HepG2 (cell line): Measurements from ENCODE around the gene GPR37L1. TPM values are rescaled to one million over a fixed set of nuclear protein-coding genes. Genes with fewer than 3 reads are reported as not detected.

Experiments
- ARID2 ChIP-seq: sonication (generic); formaldehyde crosslinking; IDR thresholded peaks from 2 replicates; pipeline ENCODE4 v1.8.1; 2022; ENCODE audit warnings: mild to moderate bottlenecking, missing genetic modification reagents, borderline replicate concordance
- BCL6 ChIP-seq: IDR thresholded peaks from 2 replicates; pipeline ENCODE4 v1.6.1; 2016; ENCODE audit warnings: missing genetic modification reagents, missing compliant biosample characterization
- ELF3 ChIP-seq: IDR thresholded peaks from 2 replicates; pipeline ENCODE4 v1.6.1; 2016; ENCODE audit warnings: missing genetic modification reagents, missing compliant biosample characterization
- FOXA1 ChIP-seq, 2 experiments: fragments of 450-650 bp in 1 of 2; sonication (generic) in 1 of 2; formaldehyde crosslinking in 1 of 2; IDR thresholded peaks; 2 replicates each; pipeline versions ENCODE4 v1.4.0 to v1.6.1; 2016 to 2020; ENCODE audit warnings: missing genetic modification reagents in 1 of 2
- KAT8 ChIP-seq: IDR thresholded peaks from 2 replicates; pipeline ENCODE4 v1.6.1; 2016; ENCODE audit warnings: missing genetic modification reagents, missing compliant biosample characterization
- NCOA1 ChIP-seq: sonication (generic); formaldehyde crosslinking; IDR thresholded peaks from 2 replicates; pipeline ENCODE4 v1.9.0; 2021; ENCODE audit warnings: missing genetic modification reagents
- NFIC ChIP-seq: IDR thresholded peaks from 2 replicates; pipeline ENCODE4 v1.6.1; 2012; ENCODE audit warnings: mild to moderate bottlenecking, low read length, inconsistent platforms
- NRL ChIP-seq: sonication (generic); formaldehyde crosslinking; IDR thresholded peaks from 2 replicates; pipeline ENCODE4 v1.5.0; 2020; ENCODE audit warnings: missing genetic modification reagents, mild to moderate bottlenecking, moderate library complexity, borderline replicate concordance
- PAX8 ChIP-seq: sonication (generic); formaldehyde crosslinking; IDR thresholded peaks from 2 replicates; pipeline ENCODE4 v1.8.0; 2022; ENCODE audit warnings: mild to moderate bottlenecking, missing genetic modification reagents, borderline replicate concordance
- PHB2 ChIP-seq: fragments of 450-650 bp; IDR thresholded peaks from 2 replicates; pipeline ENCODE4 v1.6.1; 2018; ENCODE audit not compliant: partially characterized antibody
- PRDM15 ChIP-seq: sonication (generic); formaldehyde crosslinking; IDR thresholded peaks from 2 replicates; pipeline ENCODE4 v1.4.0; 2020; ENCODE audit warnings: missing genetic modification reagents
- SKI ChIP-seq: fragments of 450-650 bp; IDR thresholded peaks from one replicate; pipeline ENCODE4 v1.6.1; 2018; ENCODE audit warnings: mild to moderate bottlenecking; ENCODE audit not compliant: partially characterized antibody
- TRAFD1 ChIP-seq: sonication (generic); formaldehyde crosslinking; IDR thresholded peaks from 2 replicates; pipeline ENCODE4 v1.5.1; 2020; ENCODE audit warnings: missing genetic modification reagents, mild to moderate bottlenecking, borderline replicate concordance
- ZNF160 ChIP-seq: sonication (generic); formaldehyde crosslinking; IDR thresholded peaks from 2 replicates; pipeline ENCODE4 v1.8.0; 2022; ENCODE audit warnings: mild to moderate bottlenecking, inconsistent platforms, missing genetic modification reagents
- ZNF468 ChIP-seq: sonication (generic); formaldehyde crosslinking; IDR thresholded peaks from 2 replicates; pipeline ENCODE4 v1.8.0; 2022; ENCODE audit warnings: mild to moderate bottlenecking, moderate library complexity, missing genetic modification reagents
- ZNF850 ChIP-seq: sonication (generic); formaldehyde crosslinking; conservative IDR thresholded peaks from 2 replicates; pipeline ENCODE4 v1.9.0; 2021; ENCODE audit warnings: mild to moderate bottlenecking, missing genetic modification reagents
- polyA plus RNA-seq, 8 experiments: library from polyadenylated mRNA; depleted of rRNA in 3 of 8; stranded (reverse) in 7 of 8; unstranded in 1 of 8; fragments of >200 nt; fragmentation: Illumina TruSeq in 4 of 8; extraction: Trizol in 4 of 8; gene quantifications; 2 replicates each; pipeline versions ENCODE4 v1.2.1 to v1.2.3, GENCODE V29; 2011 to 2016; ENCODE audit warnings: low read depth in 4 of 8, missing spikeins in 1 of 8, mixed read lengths in 1 of 8; ENCODE audit not compliant: insufficient read depth in 1 of 8
- total RNA-seq, 5 experiments: library from RNA; depleted of rRNA; stranded (reverse); fragments of >200 nt; fragmentation: Illumina TruSeq; extraction: Trizol; gene quantifications; 2 replicates each; pipeline ENCODE4 v1.2.3, GENCODE V29; 2016; ENCODE audit warnings: low read depth in 1 of 5
- TF ChIP-seq, protein P1 (sequence below): sonication (generic); formaldehyde crosslinking; IDR thresholded peaks from 2 replicates; pipeline ENCODE4 v1.5.0; 2020; ENCODE audit warnings: mild to moderate bottlenecking, low read depth, missing genetic modification reagents, borderline replicate concordance
- TF ChIP-seq, protein P2 (sequence below), 2 experiments: sonication (generic) in 1 of 2; formaldehyde crosslinking in 1 of 2; IDR thresholded peaks; 2 replicates each; pipeline versions ENCODE4 v1.5.1 to v1.6.1; 2011 to 2020; ENCODE audit warnings: borderline replicate concordance in 1 of 2, low read depth in 1 of 2, low read length in 1 of 2, mild to moderate bottlenecking in 1 of 2, missing genetic modification reagents in 1 of 2, moderate library complexity in 1 of 2
- TF ChIP-seq, protein P3 (sequence below): sonication (generic); formaldehyde crosslinking; IDR thresholded peaks from 2 replicates; pipeline ENCODE4 v1.5.1; 2020; ENCODE audit warnings: missing genetic modification reagents, mild to moderate bottlenecking, borderline replicate concordance

GPR37L1 gene
- total and polyA plus RNA-seq, 2 of the 13 experiments (the other 11 are each of a cell fraction or from before 2014, with no cell fraction given), result 0.13 TPM; not detected in 1

GRCh38 chr1:202084791-202085681, 37.7 kb upstream of the GPR37L1 start (continued):
- TF ChIP-seq FOXA1 (IDR thresholded peaks at IDR 0.05), result no peak
- peak; percentile 18; the same call in 1 of the 2 replicates for TF ChIP-seq FOXA1 (CRISPR knock-in tag; IDR thresholded peaks at IDR 0.05)
- TF ChIP-seq PRDM15, result no peak
- TF ChIP-seq, protein P1, sequence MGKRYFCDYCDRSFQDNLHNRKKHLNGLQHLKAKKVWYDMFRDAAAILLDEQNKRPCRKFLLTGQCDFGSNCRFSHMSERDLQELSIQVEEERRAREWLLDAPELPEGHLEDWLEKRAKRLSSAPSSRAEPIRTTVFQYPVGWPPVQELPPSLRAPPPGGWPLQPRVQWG, result no peak
- TF ChIP-seq ARID2 (CRISPR knock-in tag), result no peak
- TF ChIP-seq, protein P2, sequence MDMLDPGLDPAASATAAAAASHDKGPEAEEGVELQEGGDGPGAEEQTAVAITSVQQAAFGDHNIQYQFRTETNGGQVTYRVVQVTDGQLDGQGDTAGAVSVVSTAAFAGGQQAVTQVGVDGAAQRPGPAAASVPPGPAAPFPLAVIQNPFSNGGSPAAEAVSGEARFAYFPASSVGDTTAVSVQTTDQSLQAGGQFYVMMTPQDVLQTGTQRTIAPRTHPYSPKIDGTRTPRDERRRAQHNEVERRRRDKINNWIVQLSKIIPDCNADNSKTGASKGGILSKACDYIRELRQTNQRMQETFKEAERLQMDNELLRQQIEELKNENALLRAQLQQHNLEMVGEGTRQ (IDR thresholded peaks at IDR 0.05; ENCODE audit: low read depth, low read length), result no peak
- TF ChIP-seq, protein P2 (CRISPR knock-in tag; IDR thresholded peaks at IDR 0.05; ENCODE audit: borderline replicate concordance), result no peak; the same call in 1 of the 2 replicates
- TF ChIP-seq ZNF850, result no peak
- TF ChIP-seq SKI, result peak; percentile 33
- TF ChIP-seq ELF3 (CRISPR knock-in tag), result no peak; the same call in 1 of the 2 replicates
- TF ChIP-seq PAX8 (CRISPR knock-in tag), result no peak
- TF ChIP-seq NCOA1 (CRISPR knock-in tag), result peak; percentile 88
- TF ChIP-seq TRAFD1 (CRISPR knock-in tag), result no peak
- peak; percentile 28 for TF ChIP-seq KAT8 (CRISPR knock-in tag)
- TF ChIP-seq BCL6 (CRISPR knock-in tag), result peak; percentile 10; the same call in 1 of the 2 replicates
- peak; percentile 53; the same call in 1 of the 2 replicates for TF ChIP-seq ZNF160 (CRISPR knock-in tag)
- TF ChIP-seq NFIC, result no peak; the same call in 1 of the 2 replicates
- TF ChIP-seq ZNF468, result no peak
- no peak for TF ChIP-seq NRL (CRISPR knock-in tag)
- TF ChIP-seq, protein P3, sequence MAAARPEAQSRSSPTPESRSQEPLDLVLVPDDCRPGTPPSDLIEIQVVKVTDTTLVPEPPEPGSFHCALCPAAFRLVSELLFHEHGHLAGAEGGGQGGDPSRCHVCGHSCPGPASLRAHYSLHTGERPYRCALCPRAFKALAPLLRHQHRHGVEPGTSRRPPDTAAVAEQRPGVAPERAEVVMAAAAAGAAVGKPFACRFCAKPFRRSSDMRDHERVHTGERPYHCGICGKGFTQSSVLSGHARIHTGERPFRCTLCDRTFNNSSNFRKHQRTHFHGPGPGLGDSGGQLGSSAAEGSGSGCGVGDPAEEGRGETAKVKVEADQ (CRISPR knock-in tag), result no peak
- TF ChIP-seq PHB2, result no peak
